HepG2 (cell line): ENCODE measurements around the gene PUM1. TPM values are rescaled to one million over a fixed set of nuclear protein-coding genes. Genes with fewer than 3 reads are reported as not detected.

Experiments used
- ATRX ChIP-seq: sonication (generic); formaldehyde crosslinking; IDR thresholded peaks from 2 replicates; pipeline ENCODE4 v1.4.0; 2020; ENCODE audit warnings: missing genetic modification reagents, borderline replicate concordance
- HNF4A ChIP-seq: sonication (generic); formaldehyde crosslinking; IDR thresholded peaks from 2 replicates; pipeline ENCODE4 v1.4.0; 2020; ENCODE audit warnings: missing genetic modification reagents
- IKZF1 ChIP-seq: fragments of 450-650 bp; IDR thresholded peaks from 2 replicates; pipeline ENCODE4 v1.7.1; 2016
- POLR2G ChIP-seq: fragments of 200-400 bp; formaldehyde crosslinking; IDR thresholded peaks from 2 replicates; pipeline ENCODE4 v1.6.1; 2018; ENCODE audit warnings: mild to moderate bottlenecking, low read depth, low read length, moderate library complexity
- RFXAP ChIP-seq: sonication (generic); formaldehyde crosslinking; IDR thresholded peaks from 2 replicates; pipeline ENCODE4 v1.4.0; 2020; ENCODE audit warnings: missing genetic modification reagents, borderline replicate concordance
- SIX1 ChIP-seq: sonication (generic); formaldehyde crosslinking; IDR thresholded peaks from 2 replicates; pipeline ENCODE4 v1.4.0; 2020; ENCODE audit warnings: missing genetic modification reagents, borderline replicate concordance
- SMC3 ChIP-seq: IDR thresholded peaks from 2 replicates; pipeline ENCODE4 v1.6.1; 2011; ENCODE audit warnings: low read length, improper control_type of control experiment
- TFE3 ChIP-seq: IDR thresholded peaks from 2 replicates; pipeline ENCODE4 v1.6.1; 2016
- TOE1 ChIP-seq: sonication (generic); formaldehyde crosslinking; IDR thresholded peaks from 2 replicates; pipeline ENCODE4 v1.4.0; 2020; ENCODE audit warnings: mild to moderate bottlenecking, missing genetic modification reagents
- TP53 ChIP-seq: sonication (generic); formaldehyde crosslinking; conservative IDR thresholded peaks from 2 replicates; pipeline ENCODE4 v1.4.0; 2020; ENCODE audit warnings: missing genetic modification reagents
- ZNF556 ChIP-seq: sonication (generic); formaldehyde crosslinking; IDR thresholded peaks from 2 replicates; pipeline ENCODE4 v1.4.0; 2020; ENCODE audit warnings: mild to moderate bottlenecking, missing genetic modification reagents, borderline replicate concordance
- ZNF607 ChIP-seq: sonication (generic); formaldehyde crosslinking; IDR thresholded peaks from 2 replicates; pipeline ENCODE4 v1.5.1; 2020; ENCODE audit warnings: missing genetic modification reagents, mild to moderate bottlenecking, borderline replicate concordance
- ZSCAN31 ChIP-seq: sonication (generic); formaldehyde crosslinking; IDR thresholded peaks from 2 replicates; pipeline ENCODE4 v1.5.0; 2020; ENCODE audit warnings: low read depth, mild to moderate bottlenecking, missing genetic modification reagents
- ZSCAN9 ChIP-seq: IDR thresholded peaks from 2 replicates; pipeline ENCODE4 v1.6.1; 2016; ENCODE audit warnings: borderline replicate concordance
- polyA plus RNA-seq, 8 experiments: library from polyadenylated mRNA; depleted of rRNA in 3 of 8; stranded (reverse) in 7 of 8; unstranded in 1 of 8; fragments of >200 nt; fragmentation: Illumina TruSeq in 4 of 8; extraction: Trizol in 4 of 8; gene quantifications; 2 replicates each; pipeline versions ENCODE4 v1.2.1 to v1.2.3, GENCODE V29; 2011 to 2016; ENCODE audit warnings: low read depth in 4 of 8, missing spikeins in 1 of 8, mixed read lengths in 1 of 8; ENCODE audit not compliant: insufficient read depth in 1 of 8
- total RNA-seq, 5 experiments: library from RNA; depleted of rRNA; stranded (reverse); fragments of >200 nt; fragmentation: Illumina TruSeq; extraction: Trizol; gene quantifications; 2 replicates each; pipeline ENCODE4 v1.2.3, GENCODE V29; 2016; ENCODE audit warnings: low read depth in 1 of 5
- TF ChIP-seq, protein P1 (sequence below): sonication (generic); formaldehyde crosslinking; IDR thresholded peaks from 2 replicates; pipeline ENCODE4 v1.9.0; 2021; ENCODE audit warnings: missing genetic modification reagents, borderline replicate concordance
- TF ChIP-seq, protein P2 (sequence below), 2 experiments: sonication (generic) in 1 of 2; formaldehyde crosslinking in 1 of 2; IDR thresholded peaks; 2 replicates each; pipeline versions ENCODE4 v1.6.1 to v1.9.0; 2014 to 2022; ENCODE audit warnings: antibody characterized with exemption in 1 of 2, borderline replicate concordance in 1 of 2, inconsistent platforms in 1 of 2, low read depth in 1 of 2, missing genetic modification reagents in 1 of 2

PUM1 gene
- total and polyA plus RNA-seq, 2 of the 13 experiments (the other 11 are each of a cell fraction or from before 2014, with no cell fraction given), result 64.7 to 91.0 TPM

DNA sequence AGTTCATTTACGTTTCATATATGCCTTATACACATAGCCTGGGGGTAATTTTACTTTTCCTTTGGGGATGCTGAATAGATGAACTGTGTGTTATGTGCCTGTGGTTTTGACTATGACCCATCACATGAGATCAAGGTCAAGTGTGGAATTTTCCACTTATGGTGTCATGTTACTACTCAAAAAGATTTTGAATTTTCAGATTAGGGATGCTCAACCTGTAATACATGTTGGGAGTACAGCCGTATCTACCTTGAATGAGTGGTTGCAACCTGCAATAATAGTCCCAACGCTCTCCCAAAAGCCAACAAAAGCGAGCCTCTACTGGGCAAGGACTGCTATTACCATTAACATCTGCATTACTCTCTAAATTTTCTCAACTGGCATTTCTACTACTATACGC is 88.4 kb downstream of the PUM1 start (continued):
- TF ChIP-seq, protein P1, sequence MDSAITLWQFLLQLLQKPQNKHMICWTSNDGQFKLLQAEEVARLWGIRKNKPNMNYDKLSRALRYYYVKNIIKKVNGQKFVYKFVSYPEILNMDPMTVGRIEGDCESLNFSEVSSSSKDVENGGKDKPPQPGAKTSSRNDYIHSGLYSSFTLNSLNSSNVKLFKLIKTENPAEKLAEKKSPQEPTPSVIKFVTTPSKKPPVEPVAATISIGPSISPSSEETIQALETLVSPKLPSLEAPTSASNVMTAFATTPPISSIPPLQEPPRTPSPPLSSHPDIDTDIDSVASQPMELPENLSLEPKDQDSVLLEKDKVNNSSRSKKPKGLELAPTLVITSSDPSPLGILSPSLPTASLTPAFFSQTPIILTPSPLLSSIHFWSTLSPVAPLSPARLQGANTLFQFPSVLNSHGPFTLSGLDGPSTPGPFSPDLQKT (CRISPR knock-in tag), result no peak
- no peak for TF ChIP-seq RFXAP (CRISPR knock-in tag)
- no peak for TF ChIP-seq ATRX (CRISPR knock-in tag)
- no peak for TF ChIP-seq POLR2G
- no peak for TF ChIP-seq SMC3
- TF ChIP-seq TFE3 (CRISPR knock-in tag), result no peak
- no peak for TF ChIP-seq ZNF607 (CRISPR knock-in tag)
- no peak for TF ChIP-seq TP53 (CRISPR knock-in tag)
- no peak for TF ChIP-seq IKZF1
- no peak for TF ChIP-seq ZSCAN31 (CRISPR knock-in tag)
- TF ChIP-seq TOE1 (CRISPR knock-in tag), result no peak
- TF ChIP-seq ZNF556 (CRISPR knock-in tag), result no peak
- TF ChIP-seq SIX1 (CRISPR knock-in tag), result peak; percentile 40; the same call in 1 of the 2 replicates
- TF ChIP-seq, protein P2, sequence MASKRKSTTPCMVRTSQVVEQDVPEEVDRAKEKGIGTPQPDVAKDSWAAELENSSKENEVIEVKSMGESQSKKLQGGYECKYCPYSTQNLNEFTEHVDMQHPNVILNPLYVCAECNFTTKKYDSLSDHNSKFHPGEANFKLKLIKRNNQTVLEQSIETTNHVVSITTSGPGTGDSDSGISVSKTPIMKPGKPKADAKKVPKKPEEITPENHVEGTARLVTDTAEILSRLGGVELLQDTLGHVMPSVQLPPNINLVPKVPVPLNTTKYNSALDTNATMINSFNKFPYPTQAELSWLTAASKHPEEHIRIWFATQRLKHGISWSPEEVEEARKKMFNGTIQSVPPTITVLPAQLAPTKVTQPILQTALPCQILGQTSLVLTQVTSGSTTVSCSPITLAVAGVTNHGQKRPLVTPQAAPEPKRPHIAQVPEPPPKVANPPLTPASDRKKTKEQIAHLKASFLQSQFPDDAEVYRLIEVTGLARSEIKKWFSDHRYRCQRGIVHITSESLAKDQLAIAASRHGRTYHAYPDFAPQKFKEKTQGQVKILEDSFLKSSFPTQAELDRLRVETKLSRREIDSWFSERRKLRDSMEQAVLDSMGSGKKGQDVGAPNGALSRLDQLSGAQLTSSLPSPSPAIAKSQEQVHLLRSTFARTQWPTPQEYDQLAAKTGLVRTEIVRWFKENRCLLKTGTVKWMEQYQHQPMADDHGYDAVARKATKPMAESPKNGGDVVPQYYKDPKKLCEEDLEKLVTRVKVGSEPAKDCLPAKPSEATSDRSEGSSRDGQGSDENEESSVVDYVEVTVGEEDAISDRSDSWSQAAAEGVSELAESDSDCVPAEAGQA (IDR thresholded peaks at IDR 0.05; ENCODE audit: low read depth), result no peak
- TF ChIP-seq, protein P2 (CRISPR knock-in tag; IDR thresholded peaks at IDR 0.05; ENCODE audit: borderline replicate concordance), result no peak
- peak; percentile 9; the same call in 1 of the 2 replicates for TF ChIP-seq HNF4A (CRISPR knock-in tag)
- TF ChIP-seq ZSCAN9 (CRISPR knock-in tag), result no peak
